Pons (tissue), 1 donor: ENCODE data around the gene IL15.

ENCODE experiments used
- DNase-seq: peaks from one replicate; pipeline ENCODE4 v3.0.0-alpha.2; 2016; ENCODE audit warnings: low spot score

IL15 gene

DNA sequence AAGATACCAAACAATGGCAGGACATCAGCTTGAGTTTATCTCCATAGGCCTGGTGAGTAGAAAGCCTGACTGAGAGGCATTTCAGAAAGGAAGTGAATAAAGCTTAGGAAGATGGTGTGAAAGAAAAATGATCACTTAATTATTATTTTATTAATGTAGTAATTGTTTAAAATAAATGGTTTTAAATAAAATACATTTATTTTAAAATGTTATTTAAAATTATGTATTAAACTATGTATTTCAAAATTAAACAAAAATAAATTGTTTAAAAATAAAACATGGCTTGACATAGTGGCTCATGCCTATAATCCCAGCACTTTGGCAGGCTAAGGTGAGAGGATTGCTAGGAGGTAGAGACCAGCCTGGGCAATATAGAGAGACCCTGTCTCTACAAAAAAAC is 145.8 kb downstream of the IL15 start:
- DNase-seq: no peak
